ENCODE results near the gene IL1F10.

The IL1F10 gene

GRCh38 chr2:113112441-113112840, 44.7 kb downstream of the IL1F10 start:
- no peak for DNase-seq (ENCODE audit: low spot score)

GRCh38 chr2:113112871-113113270, 45.1 kb downstream of the IL1F10 start:
- no peak for DNase-seq (ENCODE audit: low spot score)

- DNase-seq (ENCODE audit: low spot score): no peak
These were observed 46.0 kb downstream of the IL1F10 start for GRCh38 chr2:113113807-113114206.

GRCh38 chr2:113114224-113114945, 46.6 kb downstream of the IL1F10 start:
- no peak for DNase-seq (ENCODE audit: low spot score)

- DNase-seq (ENCODE audit: low spot score): no peak
These were observed 47.2 kb downstream of the IL1F10 start for GRCh38 chr2:113114996-113115395.

GRCh38 chr2:113116100-113116958, 48.6 kb downstream of the IL1F10 start:
- no peak for DNase-seq (ENCODE audit: low spot score)

GRCh38 chr2:113117541-113118262, 49.9 kb downstream of the IL1F10 start:
- DNase-seq (ENCODE audit: low spot score): peak; percentile 47

- no peak for DNase-seq (ENCODE audit: low spot score)
These were observed 50.5 kb downstream of the IL1F10 start for GRCh38 chr2:113118263-113118657.

- DNase-seq (ENCODE audit: low spot score): no peak
These were observed 51.3 kb downstream of the IL1F10 start for GRCh38 chr2:113119111-113119510.

- no peak for DNase-seq (ENCODE audit: low spot score)
These were observed 53.1 kb downstream of the IL1F10 start for GRCh38 chr2:113120861-113121260.

GRCh38 chr2:113122364-113122763, 54.6 kb downstream of the IL1F10 start:
- DNase-seq (ENCODE audit: low spot score): no peak

- no peak for DNase-seq (ENCODE audit: low spot score)
These were observed 56.0 kb downstream of the IL1F10 start for GRCh38 chr2:113123726-113124125.

GRCh38 chr2:113124181-113124961, 56.6 kb downstream of the IL1F10 start:
- DNase-seq (ENCODE audit: low spot score): peak; percentile 46
